ENCODE results near the gene C1QB.

DNA sequence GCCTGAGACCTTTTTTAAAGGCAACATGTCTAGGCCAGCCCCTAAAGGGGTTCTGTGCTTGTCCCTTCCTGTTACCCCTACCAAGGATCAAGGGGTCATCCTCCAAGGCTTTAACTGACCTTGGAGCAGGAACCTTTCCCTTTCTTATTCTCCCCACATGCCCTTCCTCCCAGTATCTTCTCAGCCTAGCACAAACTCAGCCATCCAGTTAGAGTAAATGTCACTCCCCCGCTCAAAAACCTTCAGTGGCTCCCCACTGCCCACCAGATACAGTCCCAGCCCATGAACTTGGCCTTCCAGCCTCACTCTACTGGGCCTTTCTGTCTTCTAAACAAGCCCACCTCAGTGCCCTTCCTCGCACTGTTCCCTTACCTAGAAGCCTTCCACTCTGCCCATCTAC lies 8.8 kb downstream of the C1QB start:
- TF ChIP-seq, protein P1, sequence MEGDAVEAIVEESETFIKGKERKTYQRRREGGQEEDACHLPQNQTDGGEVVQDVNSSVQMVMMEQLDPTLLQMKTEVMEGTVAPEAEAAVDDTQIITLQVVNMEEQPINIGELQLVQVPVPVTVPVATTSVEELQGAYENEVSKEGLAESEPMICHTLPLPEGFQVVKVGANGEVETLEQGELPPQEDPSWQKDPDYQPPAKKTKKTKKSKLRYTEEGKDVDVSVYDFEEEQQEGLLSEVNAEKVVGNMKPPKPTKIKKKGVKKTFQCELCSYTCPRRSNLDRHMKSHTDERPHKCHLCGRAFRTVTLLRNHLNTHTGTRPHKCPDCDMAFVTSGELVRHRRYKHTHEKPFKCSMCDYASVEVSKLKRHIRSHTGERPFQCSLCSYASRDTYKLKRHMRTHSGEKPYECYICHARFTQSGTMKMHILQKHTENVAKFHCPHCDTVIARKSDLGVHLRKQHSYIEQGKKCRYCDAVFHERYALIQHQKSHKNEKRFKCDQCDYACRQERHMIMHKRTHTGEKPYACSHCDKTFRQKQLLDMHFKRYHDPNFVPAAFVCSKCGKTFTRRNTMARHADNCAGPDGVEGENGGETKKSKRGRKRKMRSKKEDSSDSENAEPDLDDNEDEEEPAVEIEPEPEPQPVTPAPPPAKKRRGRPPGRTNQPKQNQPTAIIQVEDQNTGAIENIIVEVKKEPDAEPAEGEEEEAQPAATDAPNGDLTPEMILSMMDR (IDR thresholded peaks at IDR 0.05): no peak
- TF ChIP-seq POLR2A (IDR thresholded peaks at IDR 0.05) (no peak), POLR2AphosphoS5 (IDR thresholded peaks at IDR 0.05; ENCODE audit: insufficient read depth in 1 of 2, low read depth in 1 of 2) (no peak)

Measured in vagina (tissue), 2 donors.